Uterus (tissue), 2 donors: ENCODE data around the gene NSDHL.

ENCODE experiments used
- CTCF ChIP-seq, 4 experiments: fragments of 200-600 bp in 2 of 4; fragments of 450-650 bp in 2 of 4; sonication (generic) in 2 of 4; IDR thresholded peaks; one replicate each; pipeline ENCODE4 v1.5.1; 2016 to 2019; ENCODE audit warnings: antibody characterized with exemption in 4 of 4, mild to moderate bottlenecking in 2 of 4, moderate library complexity in 1 of 4
- POLR2A ChIP-seq, 2 donors: fragments of 450-650 bp; IDR thresholded peaks; one replicate each; pipeline ENCODE4 v1.6.1; 2016; ENCODE audit warnings: antibody characterized with exemption in 2 of 2, mild to moderate bottlenecking in 1 of 2, moderate library complexity in 1 of 2

- no peak for TF ChIP-seq CTCF (IDR thresholded peaks at IDR 0.05)
- no peak for TF ChIP-seq POLR2A (IDR thresholded peaks at IDR 0.05)
Observed at GRCh38 chrX:152869972-152870371, 39.1 kb downstream of the NSDHL start.
